AG10803 (cell line): ENCODE measurements around the gene CACNA1I.

Experiments
- DNase-seq: peaks from one replicate; pipeline ENCODE4 v3.0.0; 2010; ENCODE audit warnings: low read depth
- H3K4me3 ChIP-seq: 2 replicates; pipeline ENCODE4 v1.5.1; 2011; ENCODE audit warnings: mild to moderate bottlenecking, low read length, control low read depth
- CTCF ChIP-seq: conservative IDR thresholded peaks from 2 replicates; pipeline ENCODE4 v1.5.1; 2011; ENCODE audit warnings: mild to moderate bottlenecking, low read length, control low read depth, inconsistent platforms

Gene CACNA1I

GRCh38 chr22:39571538-39571937 lies 985 bp downstream of the CACNA1I start:
- no peak for TF ChIP-seq CTCF
- no peak for DNase-seq

GRCh38 chr22:39574779-39575551 lies 4.4 kb downstream of the CACNA1I start:
- peak; percentile 63 for DNase-seq
- no peak for TF ChIP-seq CTCF
- no peak overlapping the region for H3K4me3 ChIP-seq

More at GRCh38 chr22:39571538-39571937, 985 bp downstream of the CACNA1I start:
- H3K4me3 ChIP-seq: no peak overlapping the region

- H3K4me3 ChIP-seq: no peak overlapping the region
- no peak for DNase-seq
- TF ChIP-seq CTCF: no peak
Measured at GRCh38 chr22:39575552-39575825, 4.9 kb downstream of the CACNA1I start.

- no peak for DNase-seq
- no peak overlapping the region for H3K4me3 ChIP-seq
- TF ChIP-seq CTCF: no peak
Measured at GRCh38 chr22:39576027-39576426, 5.5 kb downstream of the CACNA1I start.

- TF ChIP-seq CTCF: no peak
- no peak for DNase-seq
- no peak overlapping the region for H3K4me3 ChIP-seq
Measured at GRCh38 chr22:39577366-39577765, 6.8 kb downstream of the CACNA1I start.

GRCh38 chr22:39577900-39578299 lies 7.3 kb downstream of the CACNA1I start:
- no peak for TF ChIP-seq CTCF
- no peak overlapping the region for H3K4me3 ChIP-seq
- no peak for DNase-seq

- DNase-seq: no peak
- no peak for TF ChIP-seq CTCF
Measured at GRCh38 chr22:39580006-39580441, 9.5 kb downstream of the CACNA1I start.

More at GRCh38 chr22:39580006-39580441, 9.5 kb downstream of the CACNA1I start:
- H3K4me3 ChIP-seq: no peak overlapping the region
